ENCODE measurements around the gene RALGDS.

RALGDS gene

DNA sequence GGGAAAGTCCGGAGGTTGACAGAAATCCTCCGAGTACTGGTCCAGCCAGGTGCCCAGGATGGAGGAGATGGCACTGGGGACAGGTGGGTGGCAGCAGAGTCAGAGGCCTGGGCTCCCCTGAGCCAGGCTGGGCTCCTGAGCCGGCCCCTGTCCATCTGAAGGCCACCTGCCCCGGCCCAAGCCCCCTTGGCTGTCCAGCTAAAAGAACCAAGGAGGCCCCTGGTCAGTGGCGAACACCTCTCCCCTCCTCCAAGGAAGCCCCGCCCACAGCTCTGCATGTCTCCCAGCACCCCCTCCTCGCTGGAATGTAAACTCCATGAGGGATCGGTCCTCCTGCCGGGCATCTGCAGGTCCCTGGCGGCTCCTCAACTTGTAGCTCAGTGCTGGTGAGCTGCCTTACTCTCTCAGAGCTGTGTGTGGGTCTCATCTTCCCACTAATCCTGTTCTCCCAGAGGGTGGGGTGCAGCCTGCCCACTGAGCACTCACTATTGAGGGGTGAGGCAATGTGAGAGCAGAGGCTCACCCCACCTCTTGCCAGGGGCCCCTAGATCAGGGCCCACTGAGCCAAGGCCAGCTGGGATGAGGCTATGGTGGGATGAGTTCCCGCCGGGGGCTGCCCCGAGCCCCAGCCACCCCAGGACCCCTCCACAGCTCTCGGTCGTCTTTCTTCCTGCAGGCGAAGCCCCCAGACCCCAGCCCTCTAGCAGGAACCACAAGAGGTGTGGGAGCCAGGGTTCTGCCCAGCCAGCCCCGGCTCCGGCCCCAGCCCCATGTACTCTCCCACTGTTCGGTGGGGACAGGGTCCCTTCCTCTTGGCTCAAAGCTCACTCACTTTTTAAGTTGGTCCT, 12.0 kb downstream of the RALGDS start:
- no peak for TF ChIP-seq ZFP3 (CRISPR knock-in tag; IDR thresholded peaks at IDR 0.05)
- no peak for ATAC-seq

DNA sequence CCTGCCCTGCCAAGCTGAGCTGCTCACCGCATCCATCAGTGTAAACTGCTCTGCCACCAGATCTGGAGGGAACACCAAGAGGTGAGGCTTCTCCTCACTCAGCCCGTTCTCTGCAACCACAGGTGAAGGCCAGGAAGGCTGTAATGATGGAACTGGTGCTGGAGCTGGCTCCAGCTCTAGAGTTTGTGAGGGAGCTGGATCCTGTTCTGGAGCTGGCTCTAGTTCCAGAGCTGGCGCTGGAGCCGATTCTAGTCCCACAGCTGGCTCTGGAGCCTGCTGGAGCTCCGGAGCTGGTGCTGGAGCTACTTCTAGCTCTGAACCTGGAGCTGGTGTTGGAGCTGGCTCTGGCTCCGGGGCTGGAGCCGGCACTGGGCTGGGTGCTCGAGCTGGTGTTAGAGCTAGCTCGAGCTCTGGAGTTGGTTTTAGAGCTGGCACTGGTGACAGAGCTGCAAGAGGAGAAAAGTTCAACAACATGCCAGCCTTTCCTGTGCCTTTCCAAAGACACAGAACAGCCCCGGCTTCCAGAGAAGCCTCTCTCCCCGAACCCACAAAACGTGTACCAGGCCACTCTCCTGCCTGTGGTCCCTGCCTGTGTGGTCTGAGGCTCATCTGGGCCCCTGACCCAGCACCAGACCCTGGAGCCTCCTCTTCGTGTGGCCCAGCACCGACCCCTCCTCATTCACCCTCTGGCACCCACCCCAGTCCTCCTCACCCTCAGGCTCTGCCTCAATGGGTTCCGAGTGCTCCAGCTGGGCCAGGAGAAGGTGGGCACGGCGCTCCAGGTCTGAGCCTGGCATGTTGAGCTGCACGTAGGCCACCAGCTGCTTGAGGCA, 12.9 kb downstream of the RALGDS start:
- ATAC-seq, result no peak

DNA sequence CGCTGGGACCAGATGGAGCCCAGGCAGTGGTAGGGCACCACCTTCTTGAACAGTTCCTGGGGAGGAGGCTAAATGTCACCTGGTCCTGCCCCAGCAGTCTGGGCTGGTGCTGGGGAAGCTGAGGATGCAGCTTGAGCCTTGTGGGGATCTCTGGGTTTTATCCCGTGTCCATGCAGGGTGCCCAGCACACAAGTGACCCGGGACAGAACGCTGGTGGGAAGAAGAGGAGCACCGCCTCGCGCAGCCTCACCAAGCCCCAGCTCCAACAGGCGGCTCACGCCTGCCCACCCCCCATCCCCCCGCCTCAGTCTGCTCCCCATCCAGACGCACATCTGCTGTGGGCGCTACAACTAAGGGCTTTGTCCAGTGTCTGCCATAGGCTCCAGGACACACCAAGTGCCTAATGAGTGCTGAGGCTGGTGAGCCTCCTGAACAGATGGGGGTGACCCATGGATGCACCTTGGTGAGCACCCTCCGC, 13.8 kb downstream of the RALGDS start:
- no peak for ATAC-seq
- TF ChIP-seq ZFP30 (CRISPR knock-in tag; IDR thresholded peaks at IDR 0.05), result no peak
- TF ChIP-seq ZNF70 (CRISPR knock-in tag; IDR thresholded peaks at IDR 0.05), result no peak
- TF ChIP-seq SNAI2 (CRISPR knock-in tag; IDR thresholded peaks at IDR 0.05), result no peak
- TF ChIP-seq TCF4 (CRISPR knock-in tag; IDR thresholded peaks at IDR 0.05; ENCODE audit: borderline replicate concordance), result no peak

More for the DNA sequence above, 12.9 kb downstream of the RALGDS start:
- no peak for TF ChIP-seq ZNF565 (CRISPR knock-in tag; conservative IDR thresholded peaks at IDR 0.05; ENCODE audit: low read depth)
- no peak for TF ChIP-seq ZFP30 (CRISPR knock-in tag; IDR thresholded peaks at IDR 0.05)

DNA sequence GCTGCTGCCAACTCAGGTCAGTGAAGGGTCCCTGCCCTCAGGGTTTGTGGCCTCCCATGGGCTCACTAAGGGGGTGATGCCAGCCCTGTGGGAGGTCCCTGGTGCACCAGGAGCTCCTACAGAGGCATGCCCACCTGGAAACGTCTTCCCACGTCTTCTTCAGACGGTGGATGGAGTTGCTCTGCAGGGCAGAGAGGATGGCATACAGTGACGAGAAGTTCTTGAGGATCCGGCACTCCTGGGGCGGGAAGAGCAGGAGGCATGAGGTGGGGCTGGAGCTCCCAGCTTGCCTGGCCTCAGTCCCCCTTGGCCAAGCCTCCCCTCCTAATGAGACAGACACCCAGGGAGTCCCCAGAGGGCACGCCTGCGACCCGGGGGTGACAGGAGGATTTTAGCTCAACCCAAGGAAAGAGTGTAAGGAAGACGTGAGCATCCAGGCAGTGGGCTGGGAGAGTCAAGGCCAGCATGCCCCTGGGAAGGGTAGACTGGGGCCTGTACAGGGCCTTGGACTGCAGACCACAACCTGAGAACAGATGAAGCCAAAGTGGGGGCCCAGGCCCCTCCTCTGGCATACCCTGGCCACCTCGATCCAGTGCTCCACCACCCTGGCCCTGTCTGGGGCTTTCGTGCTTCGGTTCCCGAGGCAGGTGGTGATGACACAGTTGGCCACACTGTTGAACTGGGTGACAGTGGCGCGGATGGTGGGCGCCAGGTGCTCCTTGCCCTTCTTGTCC, 14.4 kb downstream of the RALGDS start:
- no peak for ATAC-seq
- TF ChIP-seq, protein P1, sequence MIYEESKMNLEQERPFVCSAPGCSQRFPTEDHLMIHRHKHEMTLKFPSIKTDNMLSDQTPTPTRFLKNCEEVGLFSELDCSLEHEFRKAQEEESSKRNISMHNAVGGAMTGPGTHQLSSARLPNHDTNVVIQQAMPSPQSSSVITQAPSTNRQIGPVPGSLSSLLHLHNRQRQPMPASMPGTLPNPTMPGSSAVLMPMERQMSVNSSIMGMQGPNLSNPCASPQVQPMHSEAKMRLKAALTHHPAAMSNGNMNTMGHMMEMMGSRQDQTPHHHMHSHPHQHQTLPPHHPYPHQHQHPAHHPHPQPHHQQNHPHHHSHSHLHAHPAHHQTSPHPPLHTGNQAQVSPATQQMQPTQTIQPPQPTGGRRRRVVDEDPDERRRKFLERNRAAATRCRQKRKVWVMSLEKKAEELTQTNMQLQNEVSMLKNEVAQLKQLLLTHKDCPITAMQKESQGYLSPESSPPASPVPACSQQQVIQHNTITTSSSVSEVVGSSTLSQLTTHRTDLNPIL (CRISPR knock-in tag; IDR thresholded peaks at IDR 0.05; ENCODE audit: low read depth), result no peak
- TF ChIP-seq SNAI2 (CRISPR knock-in tag; IDR thresholded peaks at IDR 0.05) (no peak), ESRRG (CRISPR knock-in tag; IDR thresholded peaks at IDR 0.05) (no peak), ARNTL (CRISPR knock-in tag; IDR thresholded peaks at IDR 0.05; ENCODE audit: borderline replicate concordance, low read depth) (no peak), CSDC2 (CRISPR knock-in tag; IDR thresholded peaks at IDR 0.05) (no peak), TOX (CRISPR knock-in tag; IDR thresholded peaks at IDR 0.05; ENCODE audit: borderline replicate concordance) (no peak), GLIS3 (CRISPR knock-in tag; IDR thresholded peaks at IDR 0.05) (no peak), ZNF565 (CRISPR knock-in tag; conservative IDR thresholded peaks at IDR 0.05; ENCODE audit: low read depth) (no peak), PPARA (CRISPR knock-in tag; IDR thresholded peaks at IDR 0.05; ENCODE audit: borderline replicate concordance) (no peak), OSR1 (CRISPR knock-in tag; IDR thresholded peaks at IDR 0.05) (no peak)
- TF ChIP-seq, protein P2, sequence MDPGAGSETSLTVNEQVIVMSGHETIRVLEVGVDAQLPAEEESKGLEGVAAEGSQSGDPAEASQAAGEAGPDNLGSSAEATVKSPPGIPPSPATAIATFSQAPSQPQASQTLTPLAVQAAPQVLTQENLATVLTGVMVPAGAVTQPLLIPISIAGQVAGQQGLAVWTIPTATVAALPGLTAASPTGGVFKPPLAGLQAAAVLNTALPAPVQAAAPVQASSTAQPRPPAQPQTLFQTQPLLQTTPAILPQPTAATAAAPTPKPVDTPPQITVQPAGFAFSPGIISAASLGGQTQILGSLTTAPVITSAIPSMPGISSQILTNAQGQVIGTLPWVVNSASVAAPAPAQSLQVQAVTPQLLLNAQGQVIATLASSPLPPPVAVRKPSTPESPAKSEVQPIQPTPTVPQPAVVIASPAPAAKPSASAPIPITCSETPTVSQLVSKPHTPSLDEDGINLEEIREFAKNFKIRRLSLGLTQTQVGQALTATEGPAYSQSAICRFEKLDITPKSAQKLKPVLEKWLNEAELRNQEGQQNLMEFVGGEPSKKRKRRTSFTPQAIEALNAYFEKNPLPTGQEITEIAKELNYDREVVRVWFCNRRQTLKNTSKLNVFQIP (CRISPR knock-in tag; IDR thresholded peaks at IDR 0.05; ENCODE audit: borderline replicate concordance, low read depth), result no peak
- TF ChIP-seq, protein P3, sequence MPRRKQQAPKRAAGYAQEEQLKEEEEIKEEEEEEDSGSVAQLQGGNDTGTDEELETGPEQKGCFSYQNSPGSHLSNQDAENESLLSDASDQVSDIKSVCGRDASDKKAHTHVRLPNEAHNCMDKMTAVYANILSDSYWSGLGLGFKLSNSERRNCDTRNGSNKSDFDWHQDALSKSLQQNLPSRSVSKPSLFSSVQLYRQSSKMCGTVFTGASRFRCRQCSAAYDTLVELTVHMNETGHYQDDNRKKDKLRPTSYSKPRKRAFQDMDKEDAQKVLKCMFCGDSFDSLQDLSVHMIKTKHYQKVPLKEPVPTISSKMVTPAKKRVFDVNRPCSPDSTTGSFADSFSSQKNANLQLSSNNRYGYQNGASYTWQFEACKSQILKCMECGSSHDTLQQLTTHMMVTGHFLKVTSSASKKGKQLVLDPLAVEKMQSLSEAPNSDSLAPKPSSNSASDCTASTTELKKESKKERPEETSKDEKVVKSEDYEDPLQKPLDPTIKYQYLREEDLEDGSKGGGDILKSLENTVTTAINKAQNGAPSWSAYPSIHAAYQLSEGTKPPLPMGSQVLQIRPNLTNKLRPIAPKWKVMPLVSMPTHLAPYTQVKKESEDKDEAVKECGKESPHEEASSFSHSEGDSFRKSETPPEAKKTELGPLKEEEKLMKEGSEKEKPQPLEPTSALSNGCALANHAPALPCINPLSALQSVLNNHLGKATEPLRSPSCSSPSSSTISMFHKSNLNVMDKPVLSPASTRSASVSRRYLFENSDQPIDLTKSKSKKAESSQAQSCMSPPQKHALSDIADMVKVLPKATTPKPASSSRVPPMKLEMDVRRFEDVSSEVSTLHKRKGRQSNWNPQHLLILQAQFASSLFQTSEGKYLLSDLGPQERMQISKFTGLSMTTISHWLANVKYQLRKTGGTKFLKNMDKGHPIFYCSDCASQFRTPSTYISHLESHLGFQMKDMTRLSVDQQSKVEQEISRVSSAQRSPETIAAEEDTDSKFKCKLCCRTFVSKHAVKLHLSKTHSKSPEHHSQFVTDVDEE (CRISPR knock-in tag; IDR thresholded peaks at IDR 0.05), result no peak

DNA sequence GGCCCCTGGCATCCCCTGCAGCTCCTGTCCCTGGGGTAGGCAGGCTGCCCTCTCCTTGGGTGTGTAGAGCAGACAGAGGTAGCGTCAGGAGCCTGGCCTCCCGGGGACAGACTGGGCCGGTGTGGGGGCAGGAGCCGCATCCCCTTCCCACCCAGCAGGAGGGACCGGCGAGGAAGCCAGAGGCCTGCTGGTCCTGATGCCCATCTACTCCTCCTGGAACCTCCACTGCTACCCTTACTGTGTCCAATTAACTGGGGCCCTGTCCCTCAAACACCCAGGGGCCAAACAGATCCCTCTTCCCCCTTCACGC, 15.6 kb downstream of the RALGDS start:
- no peak for ATAC-seq
- TF ChIP-seq, protein P2 (CRISPR knock-in tag; IDR thresholded peaks at IDR 0.05; ENCODE audit: borderline replicate concordance, low read depth), result no peak
- TF ChIP-seq ZFP30 (CRISPR knock-in tag; IDR thresholded peaks at IDR 0.05), result no peak
- TF ChIP-seq RARB (CRISPR knock-in tag; IDR thresholded peaks at IDR 0.05), result no peak
- no peak for TF ChIP-seq ZC3H10 (CRISPR knock-in tag; IDR thresholded peaks at IDR 0.05)
- TF ChIP-seq ZNF8 (CRISPR knock-in tag; IDR thresholded peaks at IDR 0.05), result no peak
- no peak for TF ChIP-seq ARNTL (CRISPR knock-in tag; IDR thresholded peaks at IDR 0.05; ENCODE audit: borderline replicate concordance, low read depth)
- TF ChIP-seq, protein P4, sequence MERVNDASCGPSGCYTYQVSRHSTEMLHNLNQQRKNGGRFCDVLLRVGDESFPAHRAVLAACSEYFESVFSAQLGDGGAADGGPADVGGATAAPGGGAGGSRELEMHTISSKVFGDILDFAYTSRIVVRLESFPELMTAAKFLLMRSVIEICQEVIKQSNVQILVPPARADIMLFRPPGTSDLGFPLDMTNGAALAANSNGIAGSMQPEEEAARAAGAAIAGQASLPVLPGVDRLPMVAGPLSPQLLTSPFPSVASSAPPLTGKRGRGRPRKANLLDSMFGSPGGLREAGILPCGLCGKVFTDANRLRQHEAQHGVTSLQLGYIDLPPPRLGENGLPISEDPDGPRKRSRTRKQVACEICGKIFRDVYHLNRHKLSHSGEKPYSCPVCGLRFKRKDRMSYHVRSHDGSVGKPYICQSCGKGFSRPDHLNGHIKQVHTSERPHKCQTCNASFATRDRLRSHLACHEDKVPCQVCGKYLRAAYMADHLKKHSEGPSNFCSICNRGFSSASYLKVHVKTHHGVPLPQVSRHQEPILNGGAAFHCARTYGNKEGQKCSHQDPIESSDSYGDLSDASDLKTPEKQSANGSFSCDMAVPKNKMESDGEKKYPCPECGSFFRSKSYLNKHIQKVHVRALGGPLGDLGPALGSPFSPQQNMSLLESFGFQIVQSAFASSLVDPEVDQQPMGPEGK (CRISPR knock-in tag; IDR thresholded peaks at IDR 0.05; ENCODE audit: borderline replicate concordance), result no peak
- no peak for TF ChIP-seq BACH2 (CRISPR knock-in tag; IDR thresholded peaks at IDR 0.05; ENCODE audit: borderline replicate concordance)
